ENCODE results near the gene JARID2.

- TF ChIP-seq TAF1 (IDR thresholded peaks at IDR 0.05; ENCODE audit: borderline replicate concordance, insufficient read depth, low read length) (no peak), POLR2AphosphoS5 (IDR thresholded peaks at IDR 0.05; ENCODE audit: low read depth, low read length) (no peak), REST (IDR thresholded peaks at IDR 0.05; ENCODE audit: insufficient read depth in 1 of 2, low read depth in 2 of 2, low read length in 2 of 2) (no peak), SIN3A (IDR thresholded peaks at IDR 0.05; ENCODE audit: borderline replicate concordance, insufficient read depth, low read length) (no peak), FOXP2 (optimal IDR thresholded peaks at IDR 0.05; ENCODE audit: borderline replicate concordance, extremely low read depth, extremely low read length, insufficient read depth) (no peak)
These were observed 81.4 kb downstream of the JARID2 start for GRCh38 chr6:15327271-15327670.
